ENCODE data around the gene ERFL.

The ERFL gene

DNA sequence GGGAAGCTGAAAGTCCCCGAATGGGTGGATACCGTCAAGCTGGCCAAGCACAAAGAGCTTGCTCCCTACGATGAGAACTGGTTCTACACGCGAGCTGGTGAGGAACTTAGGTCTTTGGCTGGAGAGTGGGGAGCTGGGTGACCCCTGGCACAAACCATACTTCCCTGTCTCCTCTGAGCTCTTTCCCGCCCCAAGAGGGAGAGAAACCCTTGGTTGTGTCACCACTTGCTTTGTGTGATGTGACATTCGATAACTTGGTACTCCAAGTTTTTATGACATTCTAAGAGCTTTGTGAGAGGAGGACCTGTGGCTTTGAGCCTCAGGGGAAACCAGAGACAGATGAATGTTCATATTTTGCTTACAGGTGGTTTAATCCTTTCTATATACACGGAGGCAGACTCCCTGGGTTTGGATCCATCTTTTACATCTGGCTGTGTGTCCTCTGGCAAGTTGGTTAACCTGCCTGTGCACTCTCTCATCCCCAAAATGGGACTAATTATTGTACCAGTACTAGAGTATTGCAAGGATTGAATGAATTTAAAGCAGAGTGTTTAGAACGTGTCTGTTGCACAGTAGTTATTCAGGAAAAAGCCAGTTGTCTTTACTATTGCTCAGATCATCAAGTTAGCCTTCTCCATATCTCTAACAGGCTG lies 67.0 kb downstream of the ERFL start:
- H3K27ac ChIP-seq = peak overlapping the region; percentile 92
- TF ChIP-seq ZFX (IDR thresholded peaks at IDR 0.05) = no peak
- TF ChIP-seq, protein P1, sequence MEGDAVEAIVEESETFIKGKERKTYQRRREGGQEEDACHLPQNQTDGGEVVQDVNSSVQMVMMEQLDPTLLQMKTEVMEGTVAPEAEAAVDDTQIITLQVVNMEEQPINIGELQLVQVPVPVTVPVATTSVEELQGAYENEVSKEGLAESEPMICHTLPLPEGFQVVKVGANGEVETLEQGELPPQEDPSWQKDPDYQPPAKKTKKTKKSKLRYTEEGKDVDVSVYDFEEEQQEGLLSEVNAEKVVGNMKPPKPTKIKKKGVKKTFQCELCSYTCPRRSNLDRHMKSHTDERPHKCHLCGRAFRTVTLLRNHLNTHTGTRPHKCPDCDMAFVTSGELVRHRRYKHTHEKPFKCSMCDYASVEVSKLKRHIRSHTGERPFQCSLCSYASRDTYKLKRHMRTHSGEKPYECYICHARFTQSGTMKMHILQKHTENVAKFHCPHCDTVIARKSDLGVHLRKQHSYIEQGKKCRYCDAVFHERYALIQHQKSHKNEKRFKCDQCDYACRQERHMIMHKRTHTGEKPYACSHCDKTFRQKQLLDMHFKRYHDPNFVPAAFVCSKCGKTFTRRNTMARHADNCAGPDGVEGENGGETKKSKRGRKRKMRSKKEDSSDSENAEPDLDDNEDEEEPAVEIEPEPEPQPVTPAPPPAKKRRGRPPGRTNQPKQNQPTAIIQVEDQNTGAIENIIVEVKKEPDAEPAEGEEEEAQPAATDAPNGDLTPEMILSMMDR (conservative IDR thresholded peaks at IDR 0.05) = no peak

DNA sequence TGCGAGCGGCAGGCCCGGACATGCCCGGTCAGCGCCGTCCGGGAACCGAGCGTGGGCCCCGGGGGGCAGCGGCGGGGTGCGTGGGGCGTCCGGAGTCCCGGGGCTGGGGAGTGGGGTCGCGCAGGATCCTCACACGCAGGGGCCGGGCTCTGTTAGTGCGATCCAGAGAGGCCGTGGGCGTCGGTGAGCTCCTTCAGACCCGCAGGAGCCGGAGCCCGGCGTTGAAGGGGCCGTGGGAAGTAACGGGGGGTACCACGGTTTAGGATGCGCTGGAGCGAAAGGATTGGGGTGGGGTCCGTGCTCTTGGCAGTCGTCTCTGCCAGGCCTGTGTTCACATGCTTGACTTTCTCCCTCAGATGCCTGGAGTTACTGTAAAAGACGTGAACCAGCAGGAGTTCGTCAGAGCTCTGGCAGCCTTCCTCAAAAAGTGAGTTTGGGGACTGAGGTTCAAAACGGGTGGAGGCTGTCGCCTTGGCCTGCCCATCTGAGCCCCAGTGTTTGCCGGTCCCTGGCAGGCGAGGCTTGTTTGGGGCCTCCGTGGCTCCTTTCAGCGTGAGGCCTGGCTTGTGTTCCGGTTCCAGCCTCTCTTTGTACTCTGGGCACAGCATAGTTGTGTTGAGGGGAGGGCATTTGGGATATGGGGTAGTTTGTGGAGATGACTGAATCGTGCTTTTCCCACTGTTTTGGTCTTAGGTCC lies 67.7 kb downstream of the ERFL start:
- H3K27ac ChIP-seq = peak overlapping the region; percentile 92
- TF ChIP-seq, protein P1 (conservative IDR thresholded peaks at IDR 0.05) = no peak
- TF ChIP-seq ZFX (IDR thresholded peaks at IDR 0.05) = no peak; the same call in none of the 2 replicates

DNA sequence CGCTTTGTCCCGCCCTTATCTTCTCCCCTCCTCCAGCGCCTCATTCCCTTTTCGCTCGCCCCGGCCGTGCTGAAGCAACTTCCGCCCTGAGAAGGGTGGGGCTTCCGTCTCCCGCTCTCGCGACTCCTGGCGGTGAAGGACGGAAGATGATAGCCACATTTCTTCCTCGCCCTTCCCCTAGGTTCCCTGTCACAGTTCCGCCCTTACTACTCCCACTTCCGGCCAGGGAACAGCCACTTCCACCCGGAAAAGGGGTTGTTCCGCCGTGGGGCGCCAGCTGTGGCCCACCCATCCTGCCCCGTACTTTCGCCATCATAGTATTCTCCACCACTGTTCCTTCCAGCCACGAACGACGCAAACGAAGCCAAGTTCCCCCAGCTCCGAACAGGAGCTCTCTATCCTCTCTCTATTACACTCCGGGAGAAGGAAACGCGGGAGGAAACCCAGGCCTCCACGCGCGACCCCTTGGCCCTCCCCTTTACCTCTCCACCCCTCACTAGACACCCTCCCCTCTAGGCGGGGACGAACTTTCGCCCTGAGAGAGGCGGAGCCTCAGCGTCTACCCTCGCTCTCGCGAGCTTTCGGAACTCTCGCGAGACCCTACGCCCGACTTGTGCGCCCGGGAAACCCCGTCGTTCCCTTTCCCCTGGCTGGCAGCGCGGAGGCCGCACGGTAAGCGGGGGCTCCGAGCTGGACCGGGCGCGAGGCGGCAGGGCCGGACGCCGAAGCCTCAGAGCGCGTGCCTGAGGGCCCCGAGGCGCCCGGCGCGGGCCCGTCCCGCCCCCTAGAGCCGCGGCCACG lies 68.4 kb downstream of the ERFL start, which contains the start of gene RPS19:
RPS19 (plus strand) TSS at position 638 of the 801 bp plus-strand sequence. CDS start 520 bp downstream, outside the sequence.
- H3K27ac ChIP-seq = peak within 1 kb of the TSS; percentile 92
- TF ChIP-seq, protein P1 (conservative IDR thresholded peaks at IDR 0.05) = peak; percentile 48; the same call in 1 of the 2 replicates
- peak; percentile 66; the same call in 1 of the 2 replicates for TF ChIP-seq ZFX (IDR thresholded peaks at IDR 0.05)

DNA sequence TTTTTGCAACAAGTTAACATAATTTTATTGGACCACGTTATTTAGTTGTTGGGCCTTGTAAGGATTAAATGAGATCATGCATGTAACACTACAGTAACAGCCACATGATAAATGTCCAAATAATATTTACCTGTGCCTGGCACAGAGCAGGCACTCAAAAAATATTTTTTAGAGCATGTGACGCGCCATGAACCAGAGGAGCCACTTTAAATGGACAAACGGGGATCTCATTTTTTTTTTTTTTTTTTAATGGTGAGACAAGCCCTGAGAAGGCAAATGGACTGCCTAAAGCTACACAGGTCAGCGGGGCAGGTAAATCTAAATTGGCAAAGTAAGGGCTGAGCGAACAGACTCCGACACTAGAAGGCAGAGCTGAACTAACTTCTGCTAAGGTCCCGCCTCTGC lies 69.0 kb downstream of the ERFL start:
- TF ChIP-seq ZFX (IDR thresholded peaks at IDR 0.05) = no peak
- TF ChIP-seq, protein P1 (conservative IDR thresholded peaks at IDR 0.05) = no peak; the same call in 1 of the 2 replicates
- peak overlapping the region; percentile 92 for H3K27ac ChIP-seq
